Smooth muscle cell of the umbilical artery (primary cell): ENCODE results near the gene PFKP. TPM values are rescaled to one million over a fixed set of nuclear protein-coding genes. Genes with fewer than 3 reads are reported as not detected.

ENCODE experiments used
- total RNA-seq: library from RNA; depleted of rRNA; stranded (reverse); fragments of >200 nt; gene quantifications from 2 replicates; pipeline ENCODE4 v1.2.3, GENCODE V29; 2014

PFKP gene
- 292 and 523 TPM in 2 replicates for total RNA-seq

GRCh38 chr10:3067118-3067858, at the start of gene PFKP:
Gene PFKP, plus strand, starts transcription at chr10:3067548. Its CDS starts 48 bp downstream, at chr10:3067596.

GRCh38 chr10:3172446-3173170, 105.3 kb downstream of the PFKP start, which contains the start of gene PITRM1:
Gene PITRM1, minus strand, starts transcription at chr10:3172782. Its CDS starts 10 bp downstream, at chr10:3172772.

Other genes with a start within 250 kb of the PFKP start
- 51.7 and 109 TPM in 2 replicates for gene PITRM1, start 105.2 kb downstream of the PFKP start, total RNA-seq